ENCODE measurements around the gene PARD6B.
A peak's percentile ranks its signal among the peaks of the same experiment; 100 is the strongest.
"Not testable (repeated sequence)": the region's sequence is repeated elsewhere in the genome, so short reads cannot be mapped to it uniquely, and the experiment has no call there.

The PARD6B gene

DNA sequence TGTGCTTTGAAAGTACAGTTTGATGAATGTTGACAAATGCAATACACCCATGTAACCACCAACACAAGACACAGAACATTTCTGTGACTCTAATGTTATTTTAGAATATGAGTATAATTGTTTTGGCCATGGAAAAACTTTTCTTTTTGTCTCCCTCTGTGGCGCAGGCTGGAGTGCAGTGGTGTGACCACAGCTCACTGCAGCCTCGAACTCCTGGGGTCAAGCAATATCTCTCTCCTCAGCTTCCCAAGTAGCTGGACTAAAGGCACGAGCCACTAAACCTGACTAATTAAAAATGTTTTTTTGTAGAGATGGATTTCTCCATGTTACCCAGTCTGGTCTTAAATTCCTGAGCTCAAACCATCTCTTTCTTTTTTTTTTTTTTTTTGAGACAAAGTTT, 43.1 kb downstream of the PARD6B start:
- no peak for DNase-seq (ENCODE audit: low spot score)

DNA sequence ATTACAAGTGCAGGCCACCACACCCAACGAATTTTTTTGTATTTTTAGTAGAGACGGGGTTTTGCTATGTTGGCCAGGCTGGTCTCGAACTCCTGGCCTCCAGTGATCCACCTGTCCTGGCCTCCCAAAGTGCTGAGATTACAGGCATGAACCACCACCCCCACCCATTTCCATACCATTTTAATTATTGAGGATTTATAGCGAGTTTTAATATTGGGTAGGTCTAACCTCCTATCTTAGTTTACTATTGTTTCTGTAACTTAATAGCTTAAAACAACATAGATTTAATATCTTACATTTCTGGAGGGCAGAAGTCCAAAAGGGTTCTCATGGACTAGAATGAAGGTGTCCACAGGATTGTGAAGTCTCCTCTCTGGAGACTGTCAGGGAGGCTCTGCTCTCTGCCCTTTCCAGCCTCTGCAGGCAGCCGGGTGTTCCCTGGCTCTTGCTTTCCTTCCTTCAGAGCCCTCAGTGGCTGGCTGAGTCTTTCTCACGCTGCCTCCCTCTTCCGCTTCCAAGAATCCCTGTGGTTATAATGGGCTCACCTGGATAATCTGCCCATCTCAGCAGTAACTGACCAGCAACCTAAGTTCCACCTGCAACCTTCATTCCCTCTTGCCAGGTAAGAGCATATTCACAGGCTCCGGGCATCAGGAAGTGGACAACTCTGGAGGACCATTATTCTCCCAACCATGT, 44.9 kb downstream of the PARD6B start:
- no peak for DNase-seq (ENCODE audit: low spot score)

DNA sequence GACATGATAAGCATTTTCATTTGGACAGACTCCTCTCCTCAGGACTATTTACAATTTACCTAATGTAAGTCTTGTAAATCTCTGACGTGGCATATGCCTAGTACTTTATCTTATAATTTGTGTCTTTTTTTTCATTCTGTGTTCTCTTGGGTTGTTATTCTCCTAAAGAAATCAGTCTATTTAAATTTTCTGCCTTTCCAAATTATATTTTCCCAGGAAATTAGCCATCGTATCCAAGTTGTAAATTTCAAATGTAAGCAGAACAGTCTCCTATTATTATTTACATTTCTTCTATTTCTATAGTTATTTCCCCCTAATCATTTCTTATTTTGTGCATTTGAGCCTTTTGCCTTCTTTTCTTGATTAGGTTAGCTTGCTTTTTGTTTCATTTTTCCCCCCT, 46.0 kb downstream of the PARD6B start:
- no peak for DNase-seq (ENCODE audit: low spot score)

DNA sequence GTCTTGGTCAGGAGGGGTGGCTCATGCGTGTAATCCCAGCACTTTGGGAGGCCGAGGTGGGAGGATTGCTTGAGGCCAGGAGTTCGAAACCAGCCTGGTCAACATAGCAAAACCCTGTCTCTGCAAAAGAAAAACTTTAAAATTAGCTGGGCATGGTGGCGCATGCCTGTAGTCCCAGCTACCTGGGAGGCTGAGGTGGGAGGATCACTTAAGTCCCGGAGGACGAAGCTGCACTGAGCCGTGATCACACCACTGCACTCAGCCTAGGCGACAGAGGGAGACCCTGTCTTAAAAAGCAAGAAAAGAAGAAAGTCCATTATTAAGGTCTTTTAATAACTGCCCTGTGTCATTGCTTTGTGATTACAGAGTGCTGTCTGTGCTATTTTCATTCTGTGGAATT, 47.6 kb downstream of the PARD6B start:
- not testable (repeated sequence) for DNase-seq (ENCODE audit: low spot score)

DNA sequence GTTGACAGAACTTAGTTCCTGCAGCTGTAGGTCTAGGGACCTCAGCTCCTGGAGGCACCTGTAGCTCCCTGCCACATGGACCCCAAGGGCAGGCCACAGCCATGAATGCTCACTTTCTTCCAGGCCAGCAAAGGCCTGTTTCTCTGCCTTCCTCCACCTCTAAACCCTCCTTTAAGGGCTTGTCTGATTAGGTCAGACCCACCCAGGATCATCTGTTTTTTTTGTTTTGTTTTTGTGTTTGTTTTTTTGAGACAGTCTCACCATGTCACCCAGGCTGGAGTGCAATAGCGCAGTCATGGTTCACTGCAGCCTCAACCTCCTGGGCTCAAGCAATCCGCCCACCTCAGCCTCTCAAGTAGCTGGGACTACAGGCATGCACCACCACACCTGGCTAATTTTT, 52.0 kb downstream of the PARD6B start:
- DNase-seq (ENCODE audit: low spot score), result no peak

DNA sequence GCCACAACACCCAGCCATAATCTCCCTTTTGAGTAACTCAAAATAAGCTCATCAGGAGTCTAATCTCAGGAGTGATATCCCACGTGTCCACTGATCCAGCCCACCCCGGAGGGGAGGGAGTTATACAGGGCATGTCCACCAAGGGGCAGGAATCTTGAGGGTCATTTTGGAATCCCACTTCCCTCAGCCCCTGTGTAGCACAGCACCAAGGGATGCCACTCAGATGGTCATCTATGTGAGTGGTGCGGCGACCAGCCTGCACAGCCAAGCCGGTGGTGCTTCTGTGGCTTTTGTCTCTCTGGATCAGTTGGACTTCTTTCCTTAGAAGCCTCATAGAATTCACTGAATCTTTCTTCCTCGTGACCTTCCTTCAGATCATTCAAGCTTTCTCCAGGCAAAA, 52.5 kb downstream of the PARD6B start:
- DNase-seq (ENCODE audit: low spot score), result no peak

DNA sequence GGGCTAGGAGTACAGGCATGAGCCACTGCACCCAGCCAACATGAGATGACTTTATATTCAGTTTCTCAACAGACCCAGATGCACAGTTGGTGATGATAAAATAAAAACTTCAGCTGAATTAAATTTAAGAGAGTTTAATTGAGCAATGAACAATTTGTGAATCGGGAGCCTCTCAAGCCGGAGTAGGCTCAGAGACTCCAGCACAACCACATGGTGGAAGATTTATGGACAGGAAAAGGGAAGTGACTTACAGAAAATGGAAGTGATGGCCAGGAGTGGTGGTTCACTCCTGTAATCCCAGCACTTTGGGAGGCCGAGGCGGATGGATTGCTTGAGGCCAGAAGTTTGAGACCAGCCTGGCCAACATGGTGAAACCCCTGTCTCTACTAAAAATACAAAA, 53.1 kb downstream of the PARD6B start:
- no peak for DNase-seq (ENCODE audit: low spot score)

DNA sequence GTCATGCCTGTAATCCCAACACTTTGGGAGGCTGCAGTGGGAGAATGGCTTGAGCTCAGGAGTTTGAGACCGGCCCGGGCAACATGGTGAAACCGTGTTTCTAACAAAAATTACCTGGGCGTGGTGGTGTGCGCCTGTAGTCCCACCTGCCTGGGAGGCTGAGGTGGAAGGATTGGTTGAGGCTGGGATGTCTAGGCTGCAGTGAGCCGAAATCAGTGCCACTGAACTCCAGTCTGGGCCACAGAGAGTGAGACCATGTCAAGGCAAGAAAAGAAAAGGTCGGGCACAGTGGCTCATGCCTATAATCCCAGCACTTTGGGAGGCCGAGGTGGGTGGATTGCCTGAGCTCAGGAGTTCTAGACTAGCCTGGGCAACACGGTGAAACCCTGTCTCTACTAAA, 55.3 kb downstream of the PARD6B start:
- DNase-seq (ENCODE audit: low spot score), result no peak

DNA sequence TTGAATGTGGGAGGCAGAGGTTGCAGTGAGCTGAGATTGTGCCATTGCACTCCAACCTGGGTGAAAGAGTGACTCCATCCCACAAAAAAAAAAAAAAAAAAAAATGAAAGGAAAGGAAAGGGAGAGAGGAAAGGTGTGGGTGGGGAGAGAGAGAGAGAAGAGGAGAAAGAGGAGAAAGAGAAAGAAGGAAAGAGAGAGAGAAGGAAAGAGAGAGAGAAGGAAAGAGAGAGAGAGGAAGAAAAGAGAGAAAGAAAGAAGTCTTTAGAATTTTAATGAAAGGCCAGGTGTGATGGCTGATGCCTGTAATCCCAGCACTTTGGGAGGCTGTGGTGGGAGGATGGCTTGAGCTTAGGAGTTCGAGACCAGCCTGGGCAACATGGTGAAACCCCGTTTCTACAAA, 55.8 kb downstream of the PARD6B start:
- DNase-seq (ENCODE audit: low spot score), result no peak

DNA sequence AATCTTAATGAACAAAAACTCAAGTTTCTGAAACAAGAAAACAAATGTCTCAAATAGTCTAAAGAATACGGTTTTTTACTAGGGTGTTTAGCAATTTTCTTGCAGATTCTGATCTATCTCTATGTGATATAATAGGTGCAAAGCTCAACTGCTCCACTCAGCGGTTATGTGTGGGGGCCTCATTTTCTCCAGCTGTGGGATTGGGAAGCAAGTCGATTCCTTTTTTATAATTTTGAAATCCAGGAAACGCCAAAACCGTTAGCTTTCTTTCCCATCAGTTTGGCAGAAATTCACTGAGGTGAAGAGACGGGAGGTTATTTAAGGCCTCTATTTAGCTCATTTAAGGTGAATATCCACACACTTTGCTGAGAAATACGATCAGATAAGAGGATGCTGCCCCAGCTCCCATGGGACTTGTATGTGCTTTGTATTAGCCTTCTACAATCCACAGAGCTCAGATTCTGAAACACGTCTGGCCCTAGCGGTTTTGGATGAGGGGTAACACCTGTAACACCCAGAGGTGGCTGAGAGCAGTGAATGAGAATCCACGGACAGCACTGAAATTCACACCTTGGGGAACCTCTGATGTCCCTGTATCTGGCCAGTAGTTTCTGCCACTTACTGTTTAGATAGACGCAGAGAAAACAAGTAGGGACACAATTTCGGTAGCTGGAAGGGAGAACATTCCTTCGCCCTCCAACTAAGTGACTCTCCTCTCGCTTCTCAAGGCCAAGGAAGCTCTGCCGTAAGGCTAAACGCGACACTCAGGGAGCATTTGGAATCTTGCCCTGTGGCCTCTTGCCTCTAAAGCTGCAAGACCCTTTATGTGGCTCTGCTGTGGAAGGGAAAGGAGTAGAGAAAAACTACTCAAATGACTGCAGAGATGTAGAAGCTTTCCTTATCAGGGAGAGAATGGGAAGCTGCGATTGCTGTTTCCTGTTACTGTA, 56.9 kb downstream of the PARD6B start:
- DNase-seq (ENCODE audit: low spot score), result peak; percentile 53

DNA sequence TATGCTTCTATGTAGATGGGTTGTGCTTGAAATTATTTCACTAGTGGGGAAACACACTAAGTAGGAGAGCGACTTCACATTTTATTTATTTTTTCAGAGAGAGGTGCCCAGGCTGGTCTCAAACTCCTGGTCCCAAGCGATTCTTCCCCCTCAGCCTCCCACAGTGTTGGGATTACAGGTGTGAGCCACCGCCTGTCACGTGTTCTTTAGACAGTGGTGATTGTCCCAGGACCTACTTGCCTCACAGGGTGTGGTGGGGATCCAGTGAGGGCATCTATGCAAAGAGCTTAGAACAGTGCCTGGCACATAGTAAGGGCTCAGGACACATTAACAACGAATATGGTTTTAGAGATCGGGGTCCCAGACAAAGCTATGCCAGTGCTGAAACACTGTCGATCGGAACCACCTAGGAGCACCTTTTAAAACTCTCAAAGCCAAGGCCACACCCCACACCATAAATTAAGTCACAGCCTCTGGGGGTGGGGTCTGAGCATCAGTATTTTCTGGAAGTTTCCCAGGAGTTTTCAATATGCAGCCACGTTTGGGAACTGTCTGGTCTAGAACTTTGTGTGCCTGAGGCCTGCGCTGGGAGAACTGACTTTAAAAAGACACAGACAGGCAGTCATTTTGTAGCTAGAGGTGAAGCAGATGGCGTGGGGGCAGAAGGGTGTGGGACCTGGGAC, 58.7 kb downstream of the PARD6B start:
- DNase-seq (ENCODE audit: low spot score), result peak; percentile 14

DNA sequence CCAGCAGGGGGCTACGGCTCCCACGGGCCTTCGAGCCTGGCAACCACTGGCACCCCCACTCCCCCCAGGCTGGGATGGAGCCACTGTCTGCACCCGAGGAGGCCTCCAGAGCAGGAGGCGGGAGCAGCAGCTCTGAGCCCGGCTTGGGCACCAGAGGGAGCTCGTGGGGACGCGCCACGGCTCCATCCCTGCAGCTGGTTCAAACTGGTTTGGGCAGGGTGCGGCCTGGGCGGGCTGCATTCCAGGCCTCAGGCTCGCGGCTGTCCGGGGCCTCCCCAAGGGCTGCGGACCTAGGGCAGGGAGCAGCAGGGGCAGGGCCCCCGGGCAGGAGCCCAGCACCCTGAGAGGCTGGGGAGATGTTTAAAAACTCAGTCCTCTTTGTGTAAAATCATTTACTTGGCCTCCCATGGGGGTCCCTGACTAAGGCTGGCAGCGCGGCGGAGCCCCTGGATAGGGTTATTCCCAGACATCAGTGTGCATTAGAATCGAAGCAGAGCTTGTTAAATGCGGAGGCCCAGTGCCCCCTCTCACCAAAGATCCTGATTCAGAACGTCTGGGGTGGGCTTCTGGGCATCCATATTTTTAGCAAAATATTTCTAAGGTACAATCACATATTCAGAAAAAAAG, 59.4 kb downstream of the PARD6B start:
- DNase-seq (ENCODE audit: low spot score), result peak; percentile 95

DNA sequence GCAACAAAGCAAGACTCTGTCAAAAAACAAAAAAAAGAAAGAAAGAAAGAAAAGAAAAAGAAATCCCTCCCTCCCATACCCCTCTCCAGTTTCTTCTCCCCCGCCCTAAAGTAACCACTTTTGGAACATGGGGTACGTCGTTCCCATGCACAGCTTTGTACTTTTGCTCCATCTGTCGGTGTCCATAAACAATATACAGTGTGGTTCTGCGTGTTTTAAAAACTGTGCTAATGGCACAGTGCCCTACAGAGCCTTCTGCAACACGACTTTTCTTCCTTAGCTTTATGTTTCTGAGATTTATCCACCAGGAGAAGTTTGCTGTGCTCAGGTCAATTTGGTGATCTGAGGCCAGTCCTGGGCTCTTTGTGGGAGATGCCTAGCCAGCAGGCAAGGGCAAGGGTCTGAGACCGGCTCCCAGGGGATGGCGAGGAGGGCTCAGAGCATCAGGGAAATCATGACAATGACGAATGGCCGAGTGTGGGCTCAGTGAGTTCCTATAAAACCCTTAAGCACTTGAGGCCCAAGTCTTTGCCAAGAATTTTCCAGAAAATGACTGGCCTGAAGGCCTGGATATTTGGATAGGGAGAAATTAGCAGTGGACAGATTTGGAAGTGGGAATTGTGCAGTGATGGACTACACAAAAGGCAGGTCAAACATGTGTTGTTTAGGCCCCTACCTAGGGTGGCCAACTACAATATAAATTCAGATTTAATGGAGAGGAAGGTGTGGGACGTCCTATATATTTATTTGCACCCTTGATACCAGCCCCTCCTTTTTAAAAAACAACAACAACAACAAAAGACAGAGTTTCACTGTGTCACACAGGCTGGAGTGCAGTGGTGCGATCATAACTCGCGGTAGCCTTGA, 61.6 kb downstream of the PARD6B start:
- no peak for DNase-seq (ENCODE audit: low spot score)

DNA sequence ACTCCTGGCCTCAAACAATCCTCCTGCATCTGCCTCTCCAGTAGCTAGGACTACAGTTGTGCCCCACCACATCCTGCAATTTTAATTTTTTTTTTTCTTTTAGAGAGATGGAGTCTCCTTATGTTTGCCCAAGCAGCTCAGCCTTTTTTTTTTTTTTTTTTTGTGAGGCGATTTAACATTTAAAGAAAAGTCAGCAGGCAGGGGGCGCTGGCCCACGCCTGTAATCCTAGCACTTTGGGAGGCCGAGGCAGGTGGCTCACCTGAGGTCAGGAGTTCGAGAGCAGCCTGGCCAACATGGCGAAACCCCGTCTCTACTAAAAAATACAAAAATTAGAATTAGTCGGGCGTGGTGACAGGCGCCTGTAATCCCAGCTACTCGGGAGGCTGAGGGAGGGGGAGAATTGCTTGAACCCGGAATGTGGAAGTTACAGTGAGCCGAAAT, 62.2 kb downstream of the PARD6B start:
- not testable (repeated sequence) for DNase-seq (ENCODE audit: low spot score)

DNA sequence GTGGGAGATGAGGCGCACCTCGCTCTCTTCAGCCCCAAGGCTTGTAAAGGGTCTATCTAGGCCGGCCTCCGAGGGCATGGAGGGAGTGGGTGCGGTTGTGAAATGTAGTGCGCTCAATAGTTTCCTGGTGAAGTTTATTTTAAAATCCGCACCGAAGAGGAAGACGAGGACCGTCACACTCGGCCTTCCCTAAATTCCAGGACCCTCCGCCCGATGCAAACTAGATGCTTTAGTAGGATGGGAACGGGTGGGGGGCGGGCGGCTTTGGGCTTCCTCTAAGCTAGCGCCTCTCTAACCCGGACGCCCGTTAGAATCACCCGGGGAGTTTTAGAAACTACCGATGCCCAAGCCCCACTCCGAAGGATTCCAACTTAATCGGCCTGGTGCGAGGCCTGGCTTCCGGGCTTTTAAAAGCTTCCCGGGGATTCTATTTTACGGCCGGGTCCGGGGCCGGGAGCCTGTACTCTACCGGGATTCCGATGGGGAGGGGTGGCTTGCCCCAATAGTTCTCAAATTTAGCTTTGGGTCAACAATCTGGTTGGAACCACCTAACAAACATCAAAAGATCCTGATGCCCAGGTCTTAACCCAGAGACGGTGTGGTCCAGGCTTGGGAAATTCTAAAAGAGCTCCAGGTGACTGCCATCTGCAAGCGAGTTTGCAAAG, 62.9 kb downstream of the PARD6B start:
- DNase-seq (ENCODE audit: low spot score), result no peak

DNA sequence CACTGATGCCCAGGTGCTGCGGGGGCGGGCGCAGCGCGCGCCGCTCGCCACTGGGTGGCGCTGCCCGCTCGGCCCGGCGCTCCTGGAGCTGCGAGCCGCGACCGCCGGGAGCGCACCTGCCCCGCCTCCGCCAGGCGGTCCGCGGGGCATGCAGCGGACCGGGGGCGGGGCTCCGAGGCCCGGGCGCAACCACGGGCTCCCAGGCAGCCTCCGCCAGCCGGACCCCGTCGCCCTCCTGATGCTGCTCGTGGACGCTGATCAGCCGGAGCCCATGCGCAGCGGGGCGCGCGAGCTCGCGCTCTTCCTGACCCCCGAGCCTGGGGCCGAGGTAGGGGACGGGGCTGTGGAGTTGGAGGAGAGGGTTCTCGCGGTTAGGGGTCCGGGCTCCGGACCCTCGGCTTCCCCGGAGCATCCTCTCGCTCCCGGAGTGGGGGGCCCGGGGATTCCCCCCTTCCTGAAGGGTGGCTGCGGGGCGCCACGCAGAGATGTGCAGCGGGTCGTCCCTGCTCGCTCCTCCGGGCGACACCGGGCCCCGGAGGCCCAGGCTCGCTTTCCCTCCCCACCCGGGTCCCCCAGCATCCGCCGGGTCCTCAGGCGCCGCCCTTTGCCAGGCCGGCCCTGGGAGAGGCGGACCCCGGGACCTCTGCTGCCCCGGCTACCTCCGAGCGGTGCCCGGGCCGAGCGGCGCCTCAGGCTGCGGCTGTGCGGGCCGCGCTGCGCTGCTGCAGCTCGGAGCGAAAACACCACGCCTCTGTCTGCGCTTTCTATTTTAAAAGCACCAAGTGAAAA, 63.7 kb downstream of the PARD6B start, which contains the start of gene BCAS4:
TSS of gene BCAS4 (plus strand) at position 216 of the 789 bp plus-strand sequence. CDS start at position 239, 23 bp downstream.
- peak; percentile 91 for DNase-seq (ENCODE audit: low spot score)

DNA sequence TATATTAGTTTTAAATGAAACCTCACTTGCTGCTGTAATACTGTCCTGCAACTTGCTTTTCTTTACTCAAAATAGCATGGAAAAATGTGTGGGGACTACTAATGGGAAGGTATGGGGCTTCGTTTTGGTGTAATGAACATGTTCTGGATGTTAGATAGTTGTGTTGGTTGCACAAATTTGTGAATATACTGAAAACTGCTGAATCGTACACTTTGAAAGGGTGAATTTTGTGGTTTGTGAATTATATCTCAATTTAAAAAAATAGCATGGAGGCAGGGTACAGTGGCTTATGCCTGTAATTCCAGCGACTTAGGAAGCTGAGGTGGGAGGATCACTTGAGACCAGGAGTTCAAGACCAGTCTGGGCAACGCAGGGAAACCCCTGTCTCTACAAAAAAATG, 65.8 kb downstream of the PARD6B start:
- DNase-seq (ENCODE audit: low spot score), result no peak

DNA sequence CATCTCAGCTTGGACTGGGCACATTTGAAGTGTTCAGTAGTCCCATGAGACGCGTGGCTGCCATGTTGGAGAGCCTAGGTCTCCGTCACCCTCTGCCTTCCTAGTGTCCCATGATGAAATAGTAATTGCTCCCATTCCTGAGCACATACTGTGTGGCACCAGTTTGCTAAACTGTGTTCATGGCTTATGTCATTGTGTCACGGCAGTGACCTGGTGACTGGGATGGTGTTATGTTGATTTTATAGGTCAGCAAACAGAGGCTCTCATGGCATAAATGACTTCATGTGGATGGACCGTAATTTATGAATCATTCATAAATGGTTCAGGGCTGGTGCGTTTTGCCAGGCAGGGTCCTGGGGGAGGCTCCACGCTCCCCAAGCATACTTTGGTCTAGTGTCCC, 67.3 kb downstream of the PARD6B start:
- DNase-seq (ENCODE audit: low spot score), result no peak

DNA sequence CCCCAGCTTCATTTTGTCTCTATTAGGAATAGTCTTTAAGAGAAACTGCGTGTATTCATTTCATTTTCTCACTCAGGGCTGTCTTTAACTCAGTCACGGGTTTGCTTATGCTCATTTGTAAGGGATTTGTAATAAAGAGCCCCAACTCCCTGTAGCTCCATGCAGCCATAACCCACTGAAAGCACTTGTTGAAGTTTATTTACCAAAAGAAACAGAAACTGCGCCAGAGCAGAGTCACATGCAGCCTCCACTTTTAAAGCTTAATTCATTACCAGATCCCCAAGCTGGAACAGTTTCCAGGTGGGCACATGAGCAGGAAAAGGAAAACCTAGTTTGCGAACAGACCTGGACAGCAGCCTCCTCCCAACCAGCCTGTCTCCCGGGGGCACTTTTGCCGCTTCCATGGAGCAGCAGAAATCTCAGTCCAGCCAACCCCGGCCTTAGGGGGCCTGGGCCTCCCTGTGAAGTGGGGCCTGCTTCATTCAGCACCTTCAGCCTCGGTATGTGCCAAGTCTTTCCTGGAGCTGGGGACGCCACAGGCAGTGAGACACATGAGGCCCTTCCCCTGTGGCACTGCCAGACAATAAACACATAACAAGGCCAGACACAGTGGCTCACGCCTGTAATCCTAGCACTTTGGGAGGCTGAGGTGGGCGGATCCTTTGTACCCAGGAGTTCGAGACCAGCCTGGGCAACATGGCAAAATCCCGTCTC, 68.0 kb downstream of the PARD6B start:
- DNase-seq (ENCODE audit: low spot score), result no peak
